Uterus (tissue), 4 donors: ENCODE results near the gene PEAR1. TPM values are rescaled to one million over a fixed set of nuclear protein-coding genes. Genes with fewer than 3 reads are reported as not detected.

Experiments used
- DNase-seq, 2 donors: peaks; one replicate each; pipeline ENCODE4 v3.0.0-alpha.2; 2019 to 2020
- H3K27ac ChIP-seq, 2 donors: fragments of 200-600 bp; sonication (generic); 1 replicate in 1 of 2; 2 replicates in 1 of 2; pipeline ENCODE4 v1.5.1; 2016 to 2018
- H3K27me3 ChIP-seq, 2 donors: fragments of 200-600 bp; sonication (generic); one replicate each; pipeline ENCODE4 v1.5.1; 2018 to 2019; ENCODE audit warnings: control low read depth in 1 of 2
- H3K36me3 ChIP-seq, 2 donors: fragments of 200-600 bp; sonication (generic); one replicate each; pipeline ENCODE4 v1.5.1; 2019; ENCODE audit warnings: control low read depth in 1 of 2
- H3K4me1 ChIP-seq, 2 donors: fragments of 200-600 bp; sonication (generic); one replicate each; pipeline ENCODE4 v1.5.1; 2018 to 2019; ENCODE audit warnings: control low read depth in 1 of 2
- H3K4me3 ChIP-seq, 2 donors: fragments of 200-600 bp; sonication (generic); 1 replicate in 1 of 2; 2 replicates in 1 of 2; pipeline ENCODE4 v1.5.1; 2018 to 2019; ENCODE audit warnings: mild to moderate bottlenecking in 1 of 2
- H3K9me3 ChIP-seq, 2 donors: fragments of 200-600 bp; sonication (generic); one replicate each; pipeline ENCODE4 v1.5.1; 2019; ENCODE audit warnings: control low read depth in 1 of 2
- POLR2A ChIP-seq, 2 donors: fragments of 450-650 bp; IDR thresholded peaks; one replicate each; pipeline ENCODE4 v1.6.1; 2016; ENCODE audit warnings: antibody characterized with exemption in 2 of 2, mild to moderate bottlenecking in 1 of 2, moderate library complexity in 1 of 2
- intact Hi-C: fragments of 100-400 bp; cut with DNase I; formaldehyde crosslinking; loops from one replicate; pipeline ENCODE4 v1.15.1; 2023; ENCODE audit warnings: low total_unique reads
- total RNA-seq, 4 donors: library from RNA; depleted of rRNA in 3 of 4; stranded (reverse); fragments of >200 nt in 3 of 4; gene quantifications; one replicate each; pipeline versions ENCODE4 v1.1.0 to v1.2.4, GENCODE V29; 2014 to 2023
- TF ChIP-seq, protein P1 (sequence below), 4 experiments: fragments of 200-600 bp in 2 of 4; fragments of 450-650 bp in 2 of 4; sonication (generic) in 2 of 4; IDR thresholded peaks; one replicate each; pipeline ENCODE4 v1.5.1; 2016 to 2019; ENCODE audit warnings: antibody characterized with exemption in 4 of 4, mild to moderate bottlenecking in 2 of 4, moderate library complexity in 1 of 4
- donor health status: DM: yes; HTN: yes; CAD: no.

PEAR1 gene
- total RNA-seq, 4 donors from 2014 or later: 7.4 to 41.8 (median 17.9) TPM

GRCh38 chr1:156864796-156865195, 28.7 kb upstream of the PEAR1 start:
- no peak overlapping the region for H3K4me3 ChIP-seq
- TF ChIP-seq, protein P1, sequence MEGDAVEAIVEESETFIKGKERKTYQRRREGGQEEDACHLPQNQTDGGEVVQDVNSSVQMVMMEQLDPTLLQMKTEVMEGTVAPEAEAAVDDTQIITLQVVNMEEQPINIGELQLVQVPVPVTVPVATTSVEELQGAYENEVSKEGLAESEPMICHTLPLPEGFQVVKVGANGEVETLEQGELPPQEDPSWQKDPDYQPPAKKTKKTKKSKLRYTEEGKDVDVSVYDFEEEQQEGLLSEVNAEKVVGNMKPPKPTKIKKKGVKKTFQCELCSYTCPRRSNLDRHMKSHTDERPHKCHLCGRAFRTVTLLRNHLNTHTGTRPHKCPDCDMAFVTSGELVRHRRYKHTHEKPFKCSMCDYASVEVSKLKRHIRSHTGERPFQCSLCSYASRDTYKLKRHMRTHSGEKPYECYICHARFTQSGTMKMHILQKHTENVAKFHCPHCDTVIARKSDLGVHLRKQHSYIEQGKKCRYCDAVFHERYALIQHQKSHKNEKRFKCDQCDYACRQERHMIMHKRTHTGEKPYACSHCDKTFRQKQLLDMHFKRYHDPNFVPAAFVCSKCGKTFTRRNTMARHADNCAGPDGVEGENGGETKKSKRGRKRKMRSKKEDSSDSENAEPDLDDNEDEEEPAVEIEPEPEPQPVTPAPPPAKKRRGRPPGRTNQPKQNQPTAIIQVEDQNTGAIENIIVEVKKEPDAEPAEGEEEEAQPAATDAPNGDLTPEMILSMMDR (IDR thresholded peaks at IDR 0.05): no peak
- TF ChIP-seq POLR2A (IDR thresholded peaks at IDR 0.05): no peak
- intact Hi-C loops: no loop called here
- peaks cover 0 to 9% of the 10 kb centered on the region in 2 donors for H3K4me1 ChIP-seq
- H3K9me3 ChIP-seq: no peaks in the 10 kb centered on the region
- H3K36me3 ChIP-seq: no peaks in the 10 kb centered on the region
- H3K27me3 ChIP-seq: peaks cover 0 to 5% of the 10 kb centered on the region in 2 donors
- no peak for DNase-seq
- no peak overlapping the region for H3K27ac ChIP-seq

GRCh38 chr1:156865258-156865657, 28.3 kb upstream of the PEAR1 start:
- no peak for DNase-seq
- H3K9me3 ChIP-seq: no peaks in the 10 kb centered on the region
- H3K4me1 ChIP-seq: peaks cover 0 to 7% of the 10 kb centered on the region in 2 donors
- H3K4me3 ChIP-seq: no peak overlapping the region
- H3K27ac ChIP-seq: no peak overlapping the region
- intact Hi-C loops: no loop called here
- H3K27me3 ChIP-seq: peaks cover 0 to 5% of the 10 kb centered on the region in 2 donors
- H3K36me3 ChIP-seq: no peaks in the 10 kb centered on the region
- TF ChIP-seq POLR2A (IDR thresholded peaks at IDR 0.05): no peak
- TF ChIP-seq, protein P1 (IDR thresholded peaks at IDR 0.05): no peak

DNA sequence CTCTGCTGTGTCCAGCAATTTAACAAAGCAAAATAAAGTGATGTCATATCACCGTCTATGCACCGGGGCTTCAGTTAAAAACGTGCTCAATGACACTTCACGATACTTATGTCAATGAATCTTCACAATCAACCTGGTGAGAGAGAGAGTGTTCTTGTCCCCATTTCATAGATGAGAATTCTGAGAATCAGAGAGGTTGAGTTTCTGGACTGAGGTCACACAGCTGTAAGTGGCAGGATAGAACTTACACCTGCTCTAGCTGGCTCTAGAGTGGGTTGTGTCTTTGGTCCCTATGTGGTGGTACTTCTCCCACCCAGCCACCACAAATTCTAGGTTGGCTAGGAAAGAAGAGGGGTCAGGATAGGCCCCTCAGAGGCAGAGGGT, 27.7 kb upstream of the PEAR1 start:
- H3K9me3 ChIP-seq: no peaks in the 10 kb centered on the region
- no peak for DNase-seq
- H3K36me3 ChIP-seq: no peaks in the 10 kb centered on the region
- TF ChIP-seq, protein P1 (IDR thresholded peaks at IDR 0.05): no peak
- no peak overlapping the region for H3K27ac ChIP-seq
- H3K27me3 ChIP-seq: peaks cover 0 to 5% of the 10 kb centered on the region in 2 donors
- H3K4me1 ChIP-seq: peaks cover 0 to under 1% of the 10 kb centered on the region in 2 donors
- intact Hi-C loops: no loop called here
- H3K4me3 ChIP-seq: no peak overlapping the region

- Histone ChIP-seq H3K4me3 (no peak overlapping the region), H3K36me3 (no peaks in the 10 kb centered on the region), H3K4me1 (no peaks in the 10 kb centered on the region), H3K27me3 (peaks cover 0 to under 1% of the 10 kb centered on the region in 2 donors), H3K9me3 (no peaks in the 10 kb centered on the region), H3K27ac (no peak overlapping the region)
- DNase-seq: no peak
- intact Hi-C loops: no loop called here
- TF ChIP-seq, protein P1 (IDR thresholded peaks at IDR 0.05): no peak
- no peak for TF ChIP-seq POLR2A (IDR thresholded peaks at IDR 0.05)
These were observed 27.1 kb upstream of the PEAR1 start for GRCh38 chr1:156866249-156866909.

GRCh38 chr1:156868341-156868740, 25.2 kb upstream of the PEAR1 start:
- no peaks in the 10 kb centered on the region for H3K4me1 ChIP-seq
- no peak for TF ChIP-seq POLR2A (IDR thresholded peaks at IDR 0.05)
- TF ChIP-seq, protein P1 (IDR thresholded peaks at IDR 0.05): no peak
- H3K4me3 ChIP-seq: no peak overlapping the region
- intact Hi-C loops: no loop called here
- H3K36me3 ChIP-seq: no peaks in the 10 kb centered on the region
- H3K9me3 ChIP-seq: no peaks in the 10 kb centered on the region
- H3K27me3 ChIP-seq: no peaks in the 10 kb centered on the region
- DNase-seq: no peak
- no peak overlapping the region for H3K27ac ChIP-seq
